ENCODE measurements around the gene EIF4A3.
"Not testable (repeated sequence)": the region's sequence is repeated elsewhere in the genome, so short reads cannot be mapped to it uniquely, and the experiment has no call there.

EIF4A3 gene

GRCh38 chr17:80097844-80098691 lies 48.9 kb downstream of the EIF4A3 start:
- DNase-seq = no peak

- DNase-seq = no peak
These were observed 49.8 kb downstream of the EIF4A3 start for GRCh38 chr17:80097127-80097621.

- no peak for DNase-seq
These were observed 50.3 kb downstream of the EIF4A3 start for GRCh38 chr17:80096561-80097021.

GRCh38 chr17:80095844-80096475 lies 51.0 kb downstream of the EIF4A3 start:
- DNase-seq = no peak

GRCh38 chr17:80095038-80095843 lies 51.7 kb downstream of the EIF4A3 start:
- no peak for DNase-seq

- DNase-seq = no peak
These were observed 54.0 kb downstream of the EIF4A3 start for GRCh38 chr17:80092959-80093358.

- no peak for DNase-seq
These were observed 55.6 kb downstream of the EIF4A3 start for GRCh38 chr17:80091376-80091775.

GRCh38 chr17:80090164-80090563 lies 56.8 kb downstream of the EIF4A3 start:
- not testable (repeated sequence) for DNase-seq

GRCh38 chr17:80089762-80090161 lies 57.2 kb downstream of the EIF4A3 start:
- DNase-seq = no peak

GRCh38 chr17:80087346-80088265 lies 59.3 kb downstream of the EIF4A3 start:
- DNase-seq = no peak

GRCh38 chr17:80086616-80087015 lies 60.3 kb downstream of the EIF4A3 start:
- DNase-seq = no peak

- no peak for DNase-seq
These were observed 60.8 kb downstream of the EIF4A3 start for GRCh38 chr17:80086081-80086480.

GRCh38 chr17:80084773-80085172 lies 62.2 kb downstream of the EIF4A3 start:
- no peak for DNase-seq

Data from stimulated activated CD4-positive, alpha-beta T cell treated with anti-CD3 and anti-CD28 coated beads, Interleukin-2, amount 100 ng/mL, for 48 hours (primary cell).